HEK293 (cell line): ENCODE measurements around the gene PKMYT1.

Source experiments
- CTCF ChIA-PET: fragments of 350-600 bp; formaldehyde crosslinking; extraction: SDS; loops from one replicate; lab custom pipeline; 2021; ENCODE audit warnings: antibody characterized with exemption; lab: Yijun Ruan, JAX
- POLR2A ChIA-PET: fragments of 300-600 bp; formaldehyde crosslinking; extraction: SDS; loops from one replicate; lab custom pipeline; 2020; ENCODE audit warnings: antibody characterized with exemption, inconsistent platforms; lab: Yijun Ruan, JAX
- H3K27ac ChIP-seq: fragments of 200-500 bp; sonication (Bioruptor generic); 2 replicates; pipeline ENCODE4 v1.5.1; 2014; ENCODE audit warnings: low read depth, low read length, control low read depth, inconsistent platforms; ENCODE audit errors: extremely low read depth
- H3K36me3 ChIP-seq, 2 experiments: fragments of 200-500 bp in 1 of 2; sonication (Bioruptor generic) in 1 of 2; 1 replicate in 1 of 2; 2 replicates in 1 of 2; pipeline ENCODE4 v1.5.1; 2014 to 2017; ENCODE audit warnings: inconsistent platforms in 2 of 2, low read length in 2 of 2; ENCODE audit not compliant: control insufficient read depth in 2 of 2, insufficient read depth in 1 of 2
- H3K4me1 ChIP-seq: fragments of 200-500 bp; sonication (Bioruptor generic); 2 replicates; pipeline ENCODE4 v1.5.1; 2014; ENCODE audit warnings: mild to moderate bottlenecking, low read length, inconsistent platforms; ENCODE audit not compliant: control insufficient read depth, insufficient read depth
- H3K4me3 ChIP-seq: 2 replicates; pipeline ENCODE4 v1.5.1; 2011; ENCODE audit warnings: low read depth, mild to moderate bottlenecking, control low read depth, low read length, moderate library complexity
- H3K9me3 ChIP-seq: fragments of 200-500 bp; sonication (Bioruptor generic); 2 replicates; pipeline ENCODE4 v1.5.1; 2014; ENCODE audit warnings: low read depth, low read length, inconsistent platforms; ENCODE audit not compliant: control insufficient read depth, insufficient read depth
- EGR2 ChIP-seq: fragments of 450-650 bp; formaldehyde crosslinking; IDR thresholded peaks from 2 replicates; pipeline ENCODE4 v1.5.1; 2016; ENCODE audit warnings: low read depth, missing biosample characterization, missing genetic modification characterization
- FEZF1 ChIP-seq: fragments of 450-650 bp; formaldehyde crosslinking; IDR thresholded peaks from 2 replicates; pipeline ENCODE4 v1.5.1; 2016; ENCODE audit warnings: missing biosample characterization, missing genetic modification characterization
- OVOL3 ChIP-seq: fragments of 450-650 bp; formaldehyde crosslinking; IDR thresholded peaks from 2 replicates; pipeline ENCODE4 v1.5.1; 2016; ENCODE audit warnings: missing biosample characterization, missing genetic modification characterization
- SALL2 ChIP-seq: fragments of 450-650 bp; formaldehyde crosslinking; IDR thresholded peaks from 2 replicates; pipeline ENCODE4 v1.5.0; 2017; ENCODE audit warnings: missing biosample characterization, mild to moderate bottlenecking, missing genetic modification characterization, borderline replicate concordance
- SCRT2 ChIP-seq: fragments of 450-650 bp; formaldehyde crosslinking; IDR thresholded peaks from 2 replicates; pipeline ENCODE4 v1.5.1; 2016; ENCODE audit warnings: missing biosample characterization, missing genetic modification characterization
- SP2 ChIP-seq: fragments of 450-650 bp; formaldehyde crosslinking; IDR thresholded peaks from 2 replicates; pipeline ENCODE4 v1.5.1; 2016; ENCODE audit warnings: missing biosample characterization, missing genetic modification characterization
- TRIM28 ChIP-seq: IDR thresholded peaks from 2 replicates; pipeline ENCODE4 v1.6.1; 2011; ENCODE audit warnings: low read length, control low read depth, borderline replicate concordance
- ZFHX2 ChIP-seq: fragments of 450-650 bp; formaldehyde crosslinking; conservative IDR thresholded peaks from 2 replicates; pipeline ENCODE4 v1.5.1; 2016; ENCODE audit warnings: missing biosample characterization, missing genetic modification characterization
- ZNF140 ChIP-seq: fragments of 450-650 bp; formaldehyde crosslinking; IDR thresholded peaks from 2 replicates; pipeline ENCODE4 v1.5.1; 2016; ENCODE audit warnings: missing biosample characterization, missing genetic modification characterization
- ZNF146 ChIP-seq: fragments of 450-650 bp; formaldehyde crosslinking; IDR thresholded peaks from 2 replicates; pipeline ENCODE4 v1.5.1; 2016; ENCODE audit warnings: missing biosample characterization, missing genetic modification characterization
- ZNF23 ChIP-seq: fragments of 450-650 bp; formaldehyde crosslinking; IDR thresholded peaks from 2 replicates; pipeline ENCODE4 v1.5.1; 2016; ENCODE audit warnings: missing biosample characterization, missing genetic modification characterization, borderline replicate concordance
- ZNF292 ChIP-seq: fragments of 450-650 bp; formaldehyde crosslinking; IDR thresholded peaks from 2 replicates; pipeline ENCODE4 v1.5.1; 2016; ENCODE audit warnings: low read depth, missing biosample characterization, missing genetic modification characterization, borderline replicate concordance
- ZNF335 ChIP-seq: fragments of 450-650 bp; formaldehyde crosslinking; conservative IDR thresholded peaks from 2 replicates; pipeline ENCODE4 v1.5.1; 2016; ENCODE audit warnings: missing biosample characterization, missing genetic modification characterization
- ZNF341 ChIP-seq: fragments of 450-650 bp; formaldehyde crosslinking; IDR thresholded peaks from 2 replicates; pipeline ENCODE4; 2016; ENCODE audit warnings: low read depth, missing biosample characterization, missing genetic modification characterization
- ZNF624 ChIP-seq: fragments of 450-650 bp; formaldehyde crosslinking; IDR thresholded peaks from 2 replicates; pipeline ENCODE4 v1.5.1; 2017; ENCODE audit warnings: missing biosample characterization, missing genetic modification characterization
- ZNF660 ChIP-seq: fragments of 450-650 bp; IDR thresholded peaks from 2 replicates; pipeline ENCODE4 v1.5.1; 2018; ENCODE audit warnings: missing biosample characterization, mild to moderate bottlenecking, missing genetic modification characterization
- ZSCAN23 ChIP-seq: fragments of 450-650 bp; formaldehyde crosslinking; IDR thresholded peaks from 2 replicates; pipeline ENCODE4 v1.5.1; 2016; ENCODE audit warnings: missing biosample characterization, missing genetic modification characterization
- TF ChIP-seq, protein P1 (sequence below): fragments of 450-650 bp; formaldehyde crosslinking; IDR thresholded peaks from 2 replicates; pipeline ENCODE4 v1.5.1; 2016; ENCODE audit warnings: missing biosample characterization, missing genetic modification characterization
- TF ChIP-seq, protein P2 (sequence below): fragments of 450-650 bp; formaldehyde crosslinking; IDR thresholded peaks from 2 replicates; pipeline ENCODE4 v1.5.1; 2017; ENCODE audit warnings: missing biosample characterization, missing genetic modification characterization
- TF ChIP-seq, protein P3 (sequence below): fragments of 450-650 bp; formaldehyde crosslinking; optimal IDR thresholded peaks from 2 replicates; pipeline ENCODE3; 2016; ENCODE audit warnings: missing biosample characterization, mild to moderate bottlenecking, missing genetic modification characterization
- TF ChIP-seq, protein P4 (sequence below): fragments of 450-650 bp; formaldehyde crosslinking; IDR thresholded peaks from 2 replicates; pipeline ENCODE4 v1.5.1; 2016; ENCODE audit warnings: missing biosample characterization, missing genetic modification characterization

PKMYT1 gene

DNA sequence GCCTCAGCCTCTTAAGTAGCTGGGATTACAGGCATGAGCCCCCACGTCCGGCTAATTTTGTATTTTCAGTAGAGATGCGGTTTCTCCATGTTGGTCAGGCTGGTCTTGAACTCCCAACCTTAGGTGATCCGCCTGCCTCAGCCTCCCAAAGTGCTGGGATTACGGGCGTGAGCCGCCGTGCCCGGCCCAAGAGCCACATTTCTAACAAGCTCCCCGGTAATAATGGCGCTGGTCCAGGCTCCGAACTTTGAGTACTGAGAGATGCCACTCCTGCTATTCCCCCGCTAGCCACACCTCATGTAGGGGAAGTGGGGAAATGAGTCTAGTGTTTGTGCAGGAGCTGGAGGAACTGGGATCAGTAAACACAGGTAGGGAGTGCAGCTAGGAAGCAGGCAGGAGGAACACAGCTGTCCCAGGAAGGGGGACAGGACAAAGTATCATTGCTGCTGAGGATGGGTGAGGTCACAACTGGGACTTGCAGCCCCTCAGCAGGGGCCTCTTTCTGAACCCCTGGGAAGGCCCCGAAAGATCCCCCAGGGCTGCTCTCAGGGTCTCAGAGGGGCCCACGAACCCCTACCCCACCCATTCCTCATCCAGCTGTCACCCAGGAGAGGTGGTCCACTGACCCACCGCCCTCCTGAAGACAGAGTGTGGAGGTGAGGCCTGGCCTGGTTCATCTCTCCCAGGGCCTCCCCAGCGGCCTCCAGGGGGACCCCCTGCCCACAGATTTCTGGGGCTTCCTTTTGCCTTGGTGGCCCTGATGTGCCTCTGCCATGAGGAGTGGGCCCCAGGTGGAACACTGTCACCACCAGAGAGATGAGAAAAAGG is 19.8 kb downstream of the PKMYT1 start (continued):
- TF ChIP-seq, protein P1, sequence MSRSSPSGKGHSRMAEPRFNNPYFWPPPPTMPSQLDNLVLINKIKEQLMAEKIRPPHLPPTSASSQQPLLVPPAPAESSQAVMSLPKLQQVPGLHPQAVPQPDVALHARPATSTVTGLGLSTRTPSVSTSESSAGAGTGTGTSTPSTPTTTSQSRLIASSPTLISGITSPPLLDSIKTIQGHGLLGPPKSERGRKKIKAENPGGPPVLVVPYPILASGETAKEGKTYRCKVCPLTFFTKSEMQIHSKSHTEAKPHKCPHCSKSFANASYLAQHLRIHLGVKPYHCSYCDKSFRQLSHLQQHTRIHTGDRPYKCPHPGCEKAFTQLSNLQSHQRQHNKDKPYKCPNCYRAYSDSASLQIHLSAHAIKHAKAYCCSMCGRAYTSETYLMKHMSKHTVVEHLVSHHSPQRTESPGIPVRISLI (tag by site-specific recombination): no peak
- TF ChIP-seq OVOL3 (tag by site-specific recombination) (no peak), ZSCAN23 (tag by site-specific recombination) (no peak)
- TF ChIP-seq, all 188 proteins: peak for 2

DNA sequence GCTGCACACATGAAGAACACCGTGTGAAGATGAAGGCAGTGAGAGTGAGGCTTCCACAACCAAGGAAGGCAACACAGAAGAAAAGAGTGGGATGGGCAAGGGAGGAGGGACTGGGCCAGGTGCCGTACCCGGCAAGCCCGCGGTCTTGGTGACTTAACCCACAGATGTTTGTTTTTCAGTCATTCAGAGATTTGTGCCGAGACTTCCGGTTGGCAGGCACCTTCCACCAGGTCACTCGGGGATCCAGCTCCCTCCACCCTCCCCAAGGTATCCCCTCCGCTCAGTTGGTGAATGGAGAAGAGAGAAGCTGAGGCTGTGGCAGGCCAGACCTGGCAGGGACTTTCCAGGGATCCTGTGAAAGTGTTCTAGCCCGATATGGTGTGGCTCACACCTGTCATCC is 21.0 kb downstream of the PKMYT1 start:
- CTCF ChIA-PET: interaction anchor here (0.6 to 1.9 kb wide), 6 partner anchors 11 to 1304 kb away, joined by 3 to 7 read pairs (median 4); no protein-coding TSS in a partner anchor
- TF ChIP-seq, protein P2, sequence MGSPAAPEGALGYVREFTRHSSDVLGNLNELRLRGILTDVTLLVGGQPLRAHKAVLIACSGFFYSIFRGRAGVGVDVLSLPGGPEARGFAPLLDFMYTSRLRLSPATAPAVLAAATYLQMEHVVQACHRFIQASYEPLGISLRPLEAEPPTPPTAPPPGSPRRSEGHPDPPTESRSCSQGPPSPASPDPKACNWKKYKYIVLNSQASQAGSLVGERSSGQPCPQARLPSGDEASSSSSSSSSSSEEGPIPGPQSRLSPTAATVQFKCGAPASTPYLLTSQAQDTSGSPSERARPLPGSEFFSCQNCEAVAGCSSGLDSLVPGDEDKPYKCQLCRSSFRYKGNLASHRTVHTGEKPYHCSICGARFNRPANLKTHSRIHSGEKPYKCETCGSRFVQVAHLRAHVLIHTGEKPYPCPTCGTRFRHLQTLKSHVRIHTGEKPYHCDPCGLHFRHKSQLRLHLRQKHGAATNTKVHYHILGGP (tag by site-specific recombination): peak; percentile 67
- no peak for TF ChIP-seq ZNF624 (tag by site-specific recombination)
- POLR2A ChIA-PET: no interaction called here
- no peaks in the 10 kb centered on the region for H3K9me3 ChIP-seq
- H3K27ac ChIP-seq: no peak overlapping the region
- H3K4me3 ChIP-seq: no peak overlapping the region
- no peaks in the 10 kb centered on the region for H3K36me3 ChIP-seq
- peaks cover 4% of the 10 kb centered on the region for H3K4me1 ChIP-seq

DNA sequence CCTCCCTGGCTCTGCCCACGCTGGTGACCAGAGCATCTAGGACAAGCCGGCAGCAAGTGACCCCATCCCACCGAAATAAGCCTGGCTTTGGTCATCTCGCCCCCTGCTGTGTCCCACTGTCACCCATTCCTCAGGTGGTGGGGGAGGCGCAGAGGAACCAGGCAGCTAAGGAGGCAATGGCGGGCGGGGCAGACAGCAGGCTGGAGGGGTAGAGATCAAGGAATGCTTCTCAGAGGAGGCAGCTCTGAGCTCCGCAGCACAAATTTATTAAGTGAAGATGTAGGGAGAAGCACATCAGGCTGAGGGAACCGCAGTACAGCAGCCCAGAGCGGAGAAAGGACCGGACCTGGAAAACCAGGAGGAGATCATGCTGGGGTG is 23.7 kb downstream of the PKMYT1 start:
- CTCF ChIA-PET: interaction anchor here (0.5 to 1.0 kb wide), 5 partner anchors 13 to 1027 kb away, joined by 3 to 5 read pairs (median 3); no protein-coding TSS in a partner anchor
- TF ChIP-seq TRIM28 (no peak), ZNF140 (tag by site-specific recombination) (no peak), FEZF1 (tag by site-specific recombination) (no peak), ZNF292 (no peak), ZNF341 (tag by site-specific recombination) (no peak), SCRT2 (peak; percentile 31; the same call in 1 of the 2 replicates), ZNF146 (tag by site-specific recombination) (no peak)
- TF ChIP-seq, protein P3, sequence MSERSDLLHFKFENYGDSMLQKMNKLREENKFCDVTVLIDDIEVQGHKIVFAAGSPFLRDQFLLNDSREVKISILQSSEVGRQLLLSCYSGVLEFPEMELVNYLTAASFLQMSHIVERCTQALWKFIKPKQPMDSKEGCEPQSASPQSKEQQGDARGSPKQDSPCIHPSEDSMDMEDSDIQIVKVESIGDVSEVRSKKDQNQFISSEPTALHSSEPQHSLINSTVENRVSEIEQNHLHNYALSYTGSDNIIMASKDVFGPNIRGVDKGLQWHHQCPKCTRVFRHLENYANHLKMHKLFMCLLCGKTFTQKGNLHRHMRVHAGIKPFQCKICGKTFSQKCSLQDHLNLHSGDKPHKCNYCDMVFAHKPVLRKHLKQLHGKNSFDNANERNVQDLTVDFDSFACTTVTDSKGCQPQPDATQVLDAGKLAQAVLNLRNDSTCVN (tag by site-specific recombination): no peak
- TF ChIP-seq, all 188 proteins: peak for 1
- no peaks in the 10 kb centered on the region for H3K9me3 ChIP-seq
- H3K4me1 ChIP-seq: no peaks in the 10 kb centered on the region
- no peak overlapping the region for H3K4me3 ChIP-seq
- POLR2A ChIA-PET: no interaction called here
- no peak overlapping the region for H3K27ac ChIP-seq
- no peaks in the 10 kb centered on the region for H3K36me3 ChIP-seq

DNA sequence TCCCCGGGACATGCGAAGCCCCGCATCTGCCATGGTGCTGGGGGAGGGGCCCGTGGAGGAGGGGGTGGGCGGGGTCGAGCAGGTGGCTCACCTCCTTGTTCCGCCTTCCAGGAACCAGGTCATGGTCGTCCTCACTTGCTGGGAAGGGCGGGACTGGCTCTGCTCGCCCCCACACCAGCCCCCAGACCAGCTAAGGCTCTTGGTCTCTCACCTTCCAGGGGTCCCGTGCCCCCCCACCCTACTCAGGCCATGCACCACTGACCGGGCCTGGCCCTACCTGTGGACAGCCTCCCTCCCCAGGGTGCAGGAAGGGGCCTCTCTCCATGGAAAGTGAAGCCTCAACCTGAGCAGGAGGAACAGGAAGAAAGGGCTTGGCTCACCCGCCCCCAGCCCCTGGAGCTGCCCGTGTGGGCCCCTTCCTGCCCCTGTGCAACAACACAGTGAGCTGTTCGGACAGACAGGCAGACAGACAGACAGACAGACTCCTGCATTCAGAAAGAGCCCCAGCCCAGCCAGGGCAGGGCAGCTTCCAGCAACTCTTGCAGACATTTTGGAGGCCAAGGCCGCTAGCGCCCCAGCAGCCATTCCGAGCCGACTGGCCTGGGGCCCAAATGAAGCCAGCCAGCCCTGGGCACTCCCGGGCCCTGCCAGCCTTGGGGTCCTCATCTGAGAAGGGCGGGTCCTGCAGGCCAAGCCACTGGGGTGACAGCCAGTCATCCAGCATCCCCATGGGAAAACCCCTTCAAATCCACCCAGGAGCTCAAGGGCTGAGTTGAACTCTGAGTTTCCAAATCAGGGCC is 24.3 kb downstream of the PKMYT1 start:
- no peak for TF ChIP-seq ZNF23 (tag by site-specific recombination)
- no peak for TF ChIP-seq SP2 (tag by site-specific recombination)
- TF ChIP-seq ZFHX2 (tag by site-specific recombination): peak; percentile 39; the same call in 1 of the 2 replicates
- TF ChIP-seq EGR2: peak; percentile 59
- no peak for TF ChIP-seq ZNF660 (tag by site-specific recombination)
- TF ChIP-seq SALL2 (tag by site-specific recombination): no peak
- TF ChIP-seq, protein P4, sequence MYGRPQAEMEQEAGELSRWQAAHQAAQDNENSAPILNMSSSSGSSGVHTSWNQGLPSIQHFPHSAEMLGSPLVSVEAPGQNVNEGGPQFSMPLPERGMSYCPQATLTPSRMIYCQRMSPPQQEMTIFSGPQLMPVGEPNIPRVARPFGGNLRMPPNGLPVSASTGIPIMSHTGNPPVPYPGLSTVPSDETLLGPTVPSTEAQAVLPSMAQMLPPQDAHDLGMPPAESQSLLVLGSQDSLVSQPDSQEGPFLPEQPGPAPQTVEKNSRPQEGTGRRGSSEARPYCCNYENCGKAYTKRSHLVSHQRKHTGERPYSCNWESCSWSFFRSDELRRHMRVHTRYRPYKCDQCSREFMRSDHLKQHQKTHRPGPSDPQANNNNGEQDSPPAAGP: no peak
- peak; percentile 37 for TF ChIP-seq ZNF335 (tag by site-specific recombination)
- CTCF ChIA-PET: interaction anchor here (0.5 to 1.0 kb wide), 4 partner anchors 14 to 1027 kb away, joined by 3 to 5 read pairs (median 4); no protein-coding TSS in a partner anchor
- POLR2A ChIA-PET: no interaction called here
- no peaks in the 10 kb centered on the region for H3K9me3 ChIP-seq
- H3K4me1 ChIP-seq: no peaks in the 10 kb centered on the region
- H3K4me3 ChIP-seq: no peak overlapping the region
- no peaks in the 10 kb centered on the region for H3K36me3 ChIP-seq
- H3K27ac ChIP-seq: no peak overlapping the region
